Body of pancreas (tissue), 4 donors: ENCODE measurements around the gene MAP3K7CL. TPM values are rescaled to one million over a fixed set of nuclear protein-coding genes. Genes with fewer than 3 reads are reported as not detected.

Experiments
- ATAC-seq: fragments of 150-250 bp; one replicate; pipeline ENCODE4 v1.9.1; 2016
- DNase-seq, 4 donors: peaks; one replicate each; pipeline ENCODE4 v3.0.0-alpha.2; 2019
- H3K27ac ChIP-seq, 4 donors: fragments of 200-600 bp; sonication (generic); 1 replicate in 3 of 4; 2 replicates in 1 of 4; pipeline versions ENCODE4 v1.5.1 to v1.6.1; 2016 to 2019; ENCODE audit warnings: mild to moderate bottlenecking in 1 of 4, mixed read lengths in 1 of 4, moderate library complexity in 1 of 4
- H3K27me3 ChIP-seq, 2 donors: fragments of 200-600 bp; sonication (generic); one replicate each; pipeline ENCODE4 v1.6.0; 2016; ENCODE audit warnings: mild to moderate bottlenecking in 1 of 2
- H3K36me3 ChIP-seq, 2 donors: fragments of 200-600 bp; sonication (generic); replicated peaks in 1 of 2; 2 replicates each; pipeline ENCODE4 v1.5.1; 2016; ENCODE audit warnings: low read depth in 2 of 2; ENCODE audit not compliant: insufficient read depth in 1 of 2
- H3K4me1 ChIP-seq: fragments of 200-600 bp; sonication (generic); one replicate; pipeline ENCODE4 v1.6.0; 2016
- H3K4me3 ChIP-seq, 2 donors: fragments of 200-600 bp; sonication (generic); 1 replicate in 1 of 2; 2 replicates in 1 of 2; pipeline ENCODE4 v1.5.1; 2016 to 2019
- H3K9me3 ChIP-seq, 3 donors: fragments of 200-600 bp; sonication (generic); 1 replicate in 2 of 3; 2 replicates in 1 of 3; pipeline ENCODE4 v1.5.1; 2016
- CTCF ChIP-seq, 7 experiments: fragments of 450-650 bp in 4 of 7; fragments of 200-600 bp in 3 of 7; sonication (generic) in 3 of 7; IDR thresholded peaks; one replicate each; pipeline ENCODE4 v1.5.1; 2016 to 2019; ENCODE audit warnings: antibody characterized with exemption in 7 of 7
- POLR2A ChIP-seq, 3 donors: fragments of 450-650 bp; IDR thresholded peaks; one replicate each; pipeline ENCODE4 v1.6.1; 2016; ENCODE audit warnings: antibody characterized with exemption in 3 of 3, mild to moderate bottlenecking in 2 of 3
- WGBS, 2 donors: methylation state at CpG; one replicate each; pipeline ENCODE4 v1.1.5; 2017; 5-methylcytosine and 5-hydroxymethylcytosine counted together
- intact Hi-C: fragments of 100-400 bp; cut with DNase I; formaldehyde crosslinking; loops from one replicate; pipeline ENCODE4 v1.15.1; 2023
- total RNA-seq, 2 donors: library from RNA; depleted of rRNA; stranded (reverse); fragments of >200 nt; gene quantifications; one replicate each; pipeline ENCODE4 v1.1.0, GENCODE V29; 2016

MAP3K7CL gene
- total RNA-seq, 2 donors from 2014 or later = 5.2 to 12.5 TPM

GRCh38 chr21:29186246-29186645 is 55.8 kb downstream of the MAP3K7CL start:
- Histone ChIP-seq H3K9me3 (no peaks in the 10 kb centered on the region), H3K4me3 (no peak overlapping the region), H3K4me1 (peaks cover 35% of the 10 kb centered on the region), H3K36me3 (no peaks in the 10 kb centered on the region), H3K27me3 (no peaks in the 10 kb centered on the region), H3K27ac (no peak overlapping the region)
- intact Hi-C loops = no loop called here
- TF ChIP-seq CTCF (IDR thresholded peaks at IDR 0.05) = no peak
- no peak for TF ChIP-seq POLR2A (IDR thresholded peaks at IDR 0.05)
- DNase-seq (no peak), ATAC-seq (no peak)

- intact Hi-C loops = no loop called here
- TF ChIP-seq CTCF (IDR thresholded peaks at IDR 0.05) (no peak), POLR2A (IDR thresholded peaks at IDR 0.05) (no peak)
- Histone ChIP-seq H3K9me3 (no peaks in the 10 kb centered on the region), H3K27ac (peak overlapping the region in 1 of 4 donors; percentile 38), H3K4me3 (no peak overlapping the region), H3K4me1 (peaks cover 18% of the 10 kb centered on the region), H3K27me3 (no peaks in the 10 kb centered on the region), H3K36me3 (no peaks in the 10 kb centered on the region)
- DNase-seq = peak; percentile 47 to 79 (median 64)
- 76 to 81% methylated on average over 2 of the region's 2 CpGs for WGBS, 2 donors
- peak; percentile 86 for ATAC-seq
Observed at GRCh38 chr21:29187944-29188343, 57.5 kb downstream of the MAP3K7CL start.

- 88 to 91% methylated on average over 2 of the region's 2 CpGs for WGBS, 2 donors
- DNase-seq (no peak), ATAC-seq (no peak)
- intact Hi-C loops = no loop called here
- Histone ChIP-seq H3K4me3 (no peak overlapping the region), H3K4me1 (peaks cover 19% of the 10 kb centered on the region), H3K9me3 (no peaks in the 10 kb centered on the region), H3K27me3 (no peaks in the 10 kb centered on the region), H3K27ac (no peak overlapping the region), H3K36me3 (no peaks in the 10 kb centered on the region)
- no peak for TF ChIP-seq POLR2A (IDR thresholded peaks at IDR 0.05)
- no peak for TF ChIP-seq CTCF (IDR thresholded peaks at IDR 0.05)
Observed at GRCh38 chr21:29189353-29189752, 58.9 kb downstream of the MAP3K7CL start.

- Histone ChIP-seq H3K4me3 (no peak overlapping the region), H3K27ac (no peak overlapping the region), H3K36me3 (no peaks in the 10 kb centered on the region), H3K27me3 (no peaks in the 10 kb centered on the region), H3K4me1 (peaks cover 33% of the 10 kb centered on the region), H3K9me3 (no peaks in the 10 kb centered on the region)
- DNase-seq (no peak), ATAC-seq (no peak)
- TF ChIP-seq POLR2A (IDR thresholded peaks at IDR 0.05) (no peak), CTCF (IDR thresholded peaks at IDR 0.05) (no peak)
- 75 to 86% methylated on average over 2 of the region's 2 CpGs for WGBS, 2 donors
- intact Hi-C loops = no loop called here
Observed at GRCh38 chr21:29190923-29191331, 60.5 kb downstream of the MAP3K7CL start.

DNA sequence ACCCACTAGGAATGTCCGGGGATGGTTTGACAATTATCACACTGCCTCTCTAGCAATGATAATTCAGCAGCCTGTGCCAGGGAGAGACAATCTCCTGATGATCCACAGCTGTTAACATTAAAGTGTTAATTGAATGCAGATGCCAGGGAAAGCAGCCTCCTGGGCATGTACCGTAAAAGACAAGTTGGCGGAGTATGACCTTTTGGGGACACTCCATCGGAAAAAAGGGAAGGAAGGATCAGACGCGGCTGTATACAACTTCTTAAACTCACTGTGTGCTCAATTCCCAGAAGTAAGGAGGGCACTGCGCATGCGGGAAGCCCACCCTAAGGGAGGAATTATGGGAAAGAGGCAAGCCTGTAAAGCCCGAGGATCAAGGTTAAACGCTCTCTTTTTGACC is 62.6 kb downstream of the MAP3K7CL start:
- 69 to 83% methylated on average over 10 of the region's 10 CpGs for WGBS, 2 donors
- Histone ChIP-seq H3K27ac (no peak overlapping the region), H3K4me3 (no peak overlapping the region), H3K27me3 (no peaks in the 10 kb centered on the region), H3K4me1 (peaks cover 31% of the 10 kb centered on the region), H3K9me3 (no peaks in the 10 kb centered on the region), H3K36me3 (no peaks in the 10 kb centered on the region)
- intact Hi-C loops = no loop called here
- no peak for DNase-seq
- ATAC-seq = no peak
- TF ChIP-seq CTCF (IDR thresholded peaks at IDR 0.05) = no peak
- TF ChIP-seq POLR2A (IDR thresholded peaks at IDR 0.05) = no peak
